Measurements from ENCODE around the gene C6orf132. TPM values are rescaled to one million over a fixed set of nuclear protein-coding genes. Genes with fewer than 3 reads are reported as not detected.

The C6orf132 gene
- total RNA-seq, 4 donors from 2014 or later, result 0.22 to 4.7 (median 2.2) TPM

DNA sequence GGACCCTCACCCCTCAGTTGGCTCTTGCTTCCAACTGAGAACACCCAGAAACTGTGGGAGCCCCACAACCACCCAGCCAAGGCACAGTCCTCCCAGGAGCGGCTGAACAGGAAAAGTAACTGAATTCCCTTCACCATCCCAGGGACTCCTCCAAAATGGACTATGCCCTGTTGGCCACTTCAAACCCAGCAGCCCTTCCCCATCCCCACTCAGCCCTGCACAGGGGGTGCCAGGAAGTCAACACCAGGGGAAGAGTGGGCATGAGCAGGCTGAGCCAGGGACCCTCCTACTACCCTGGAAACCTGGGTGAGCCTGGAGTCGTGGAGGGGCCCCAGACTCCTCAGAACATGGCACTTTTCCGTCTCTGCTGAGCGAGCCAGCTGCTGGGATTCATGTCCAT, 42.1 kb upstream of the C6orf132 start:
- no peak for DNase-seq (ENCODE audit: low spot score in 2 of 2)
- Histone ChIP-seq H3K36me3 (peaks cover 0 to 16% (median 0%) of the 10 kb centered on the region in 3 donors), H3K9me3 (no peaks in the 10 kb centered on the region), H3K27ac (no peak overlapping the region), H3K4me3 (no peak overlapping the region), H3K4me1 (no peaks in the 10 kb centered on the region), H3K27me3 (peaks cover 0 to under 1% of the 10 kb centered on the region in 2 donors)
- 84 to 97% methylated on average over 4 of the region's 4 CpGs for WGBS, 2 donors
- TF ChIP-seq, protein P1, sequence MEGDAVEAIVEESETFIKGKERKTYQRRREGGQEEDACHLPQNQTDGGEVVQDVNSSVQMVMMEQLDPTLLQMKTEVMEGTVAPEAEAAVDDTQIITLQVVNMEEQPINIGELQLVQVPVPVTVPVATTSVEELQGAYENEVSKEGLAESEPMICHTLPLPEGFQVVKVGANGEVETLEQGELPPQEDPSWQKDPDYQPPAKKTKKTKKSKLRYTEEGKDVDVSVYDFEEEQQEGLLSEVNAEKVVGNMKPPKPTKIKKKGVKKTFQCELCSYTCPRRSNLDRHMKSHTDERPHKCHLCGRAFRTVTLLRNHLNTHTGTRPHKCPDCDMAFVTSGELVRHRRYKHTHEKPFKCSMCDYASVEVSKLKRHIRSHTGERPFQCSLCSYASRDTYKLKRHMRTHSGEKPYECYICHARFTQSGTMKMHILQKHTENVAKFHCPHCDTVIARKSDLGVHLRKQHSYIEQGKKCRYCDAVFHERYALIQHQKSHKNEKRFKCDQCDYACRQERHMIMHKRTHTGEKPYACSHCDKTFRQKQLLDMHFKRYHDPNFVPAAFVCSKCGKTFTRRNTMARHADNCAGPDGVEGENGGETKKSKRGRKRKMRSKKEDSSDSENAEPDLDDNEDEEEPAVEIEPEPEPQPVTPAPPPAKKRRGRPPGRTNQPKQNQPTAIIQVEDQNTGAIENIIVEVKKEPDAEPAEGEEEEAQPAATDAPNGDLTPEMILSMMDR (IDR thresholded peaks at IDR 0.05), result no peak
- TF ChIP-seq POLR2A (IDR thresholded peaks at IDR 0.05), result no peak
- no peak for TF ChIP-seq EP300 (IDR thresholded peaks at IDR 0.05)

DNA sequence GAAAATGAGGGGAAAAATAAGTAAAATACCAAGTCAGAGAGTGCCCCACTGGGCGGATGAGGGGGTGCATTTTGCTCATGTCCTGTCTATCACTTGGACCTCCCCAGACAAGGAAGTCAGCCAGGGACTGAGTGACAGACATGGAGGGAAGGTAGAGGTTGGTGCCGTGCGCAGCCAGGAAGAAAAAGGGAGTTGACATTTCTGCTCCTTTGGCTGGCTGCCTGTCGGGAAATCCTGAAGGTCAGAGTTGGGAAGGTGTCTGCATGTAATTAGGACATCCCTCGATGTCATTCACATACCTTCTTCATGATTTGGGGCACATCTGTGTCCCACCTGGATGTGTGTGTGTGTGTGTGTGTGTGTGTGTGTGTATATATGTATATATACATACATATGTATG, 39.7 kb upstream of the C6orf132 start:
- 65 to 69% methylated on average over 5 of the region's 5 CpGs for WGBS, 2 donors
- Histone ChIP-seq H3K27ac (no peak overlapping the region), H3K27me3 (peaks cover 0 to 18% of the 10 kb centered on the region in 2 donors), H3K4me3 (no peak overlapping the region), H3K36me3 (peaks cover 0 to 14% (median 0%) of the 10 kb centered on the region in 3 donors), H3K9me3 (no peaks in the 10 kb centered on the region), H3K4me1 (peaks cover 0 to 5% (median 0%) of the 10 kb centered on the region in 4 donors)
- no peak for DNase-seq (ENCODE audit: low spot score in 2 of 2)
- TF ChIP-seq EP300 (IDR thresholded peaks at IDR 0.05), result no peak
- TF ChIP-seq, protein P1 (IDR thresholded peaks at IDR 0.05), result no peak
- no peak for TF ChIP-seq POLR2A (IDR thresholded peaks at IDR 0.05)

DNA sequence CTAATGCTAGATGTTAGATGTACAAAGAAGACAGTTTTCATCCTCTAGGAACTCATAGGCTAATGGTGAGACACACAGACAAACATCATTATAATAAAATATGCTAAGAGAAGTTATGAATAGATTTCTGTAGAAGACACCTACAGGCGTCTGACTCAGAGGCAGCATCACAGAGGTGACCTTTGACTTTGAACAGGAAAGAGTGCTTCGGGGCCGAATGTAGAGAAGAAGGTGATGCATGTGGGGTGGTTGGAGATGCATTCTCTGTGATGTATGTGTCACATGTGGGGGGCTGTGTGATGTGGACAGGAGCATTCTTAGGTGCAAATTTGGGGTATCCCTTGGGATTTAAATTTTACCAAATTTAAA, 37.5 kb upstream of the C6orf132 start:
- TF ChIP-seq EP300 (IDR thresholded peaks at IDR 0.05) (no peak), POLR2A (IDR thresholded peaks at IDR 0.05) (no peak)
- TF ChIP-seq, protein P1 (IDR thresholded peaks at IDR 0.05), result no peak
- H3K27ac ChIP-seq, result no peak overlapping the region
- DNase-seq (ENCODE audit: low spot score in 2 of 2), result no peak
- H3K4me3 ChIP-seq, result no peak overlapping the region
- peaks cover 0 to 18% of the 10 kb centered on the region in 2 donors for H3K27me3 ChIP-seq
- peaks cover 0 to 8% (median 0%) of the 10 kb centered on the region in 3 donors for H3K36me3 ChIP-seq
- H3K4me1 ChIP-seq, result peaks cover 0 to 5% (median 0%) of the 10 kb centered on the region in 4 donors
- H3K9me3 ChIP-seq, result no peaks in the 10 kb centered on the region
- 68 to 72% methylated on average over 3 of the region's 3 CpGs for WGBS, 2 donors

DNA sequence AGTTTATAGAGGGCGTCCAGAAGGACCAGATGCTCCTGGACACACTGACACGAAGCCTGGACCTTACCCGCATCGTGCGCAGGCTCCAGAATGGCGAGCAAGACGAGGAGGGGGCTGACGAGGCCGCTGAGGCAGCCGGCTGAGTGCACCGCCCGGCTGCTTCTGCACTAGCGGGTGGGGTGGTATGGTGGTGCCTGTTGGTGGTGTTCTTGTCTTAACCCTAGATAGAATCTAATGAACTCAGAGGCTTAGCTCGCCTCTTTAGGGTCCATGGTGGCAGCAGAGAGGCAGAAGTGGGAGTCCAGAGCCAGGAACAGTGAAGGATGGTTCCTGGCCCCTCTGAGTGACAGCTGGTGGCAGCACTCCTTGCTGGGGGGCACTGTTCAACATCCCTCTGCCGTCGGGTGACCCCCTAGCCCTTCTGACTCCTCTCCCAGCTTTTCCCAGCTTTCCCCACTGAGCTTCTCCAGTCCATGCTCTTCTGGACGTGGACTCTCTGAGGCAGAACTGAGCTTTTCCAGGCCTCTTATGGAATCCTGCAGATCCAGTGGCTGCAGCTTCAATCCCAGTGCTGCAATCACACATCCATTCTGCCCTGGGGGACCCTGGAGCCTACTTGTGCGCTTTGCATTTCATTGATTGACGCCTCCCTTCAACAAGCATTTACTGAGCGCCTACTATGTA, 37.0 kb upstream of the C6orf132 start:
- H3K36me3 ChIP-seq, result peaks cover 0 to 3% (median 0%) of the 10 kb centered on the region in 3 donors
- TF ChIP-seq, protein P1 (IDR thresholded peaks at IDR 0.05), result no peak
- TF ChIP-seq EP300 (IDR thresholded peaks at IDR 0.05) (no peak), POLR2A (IDR thresholded peaks at IDR 0.05) (no peak)
- WGBS, 2 donors, result 87% methylated on average over 20 of the region's 20 CpGs
- H3K4me1 ChIP-seq, result peaks cover 0 to 5% (median 0%) of the 10 kb centered on the region in 4 donors
- no peak overlapping the region for H3K4me3 ChIP-seq
- H3K27me3 ChIP-seq, result peaks cover 0 to 18% of the 10 kb centered on the region in 2 donors
- no peak overlapping the region for H3K27ac ChIP-seq
- H3K9me3 ChIP-seq, result no peaks in the 10 kb centered on the region
- DNase-seq (ENCODE audit: low spot score in 2 of 2), result no peak

DNA sequence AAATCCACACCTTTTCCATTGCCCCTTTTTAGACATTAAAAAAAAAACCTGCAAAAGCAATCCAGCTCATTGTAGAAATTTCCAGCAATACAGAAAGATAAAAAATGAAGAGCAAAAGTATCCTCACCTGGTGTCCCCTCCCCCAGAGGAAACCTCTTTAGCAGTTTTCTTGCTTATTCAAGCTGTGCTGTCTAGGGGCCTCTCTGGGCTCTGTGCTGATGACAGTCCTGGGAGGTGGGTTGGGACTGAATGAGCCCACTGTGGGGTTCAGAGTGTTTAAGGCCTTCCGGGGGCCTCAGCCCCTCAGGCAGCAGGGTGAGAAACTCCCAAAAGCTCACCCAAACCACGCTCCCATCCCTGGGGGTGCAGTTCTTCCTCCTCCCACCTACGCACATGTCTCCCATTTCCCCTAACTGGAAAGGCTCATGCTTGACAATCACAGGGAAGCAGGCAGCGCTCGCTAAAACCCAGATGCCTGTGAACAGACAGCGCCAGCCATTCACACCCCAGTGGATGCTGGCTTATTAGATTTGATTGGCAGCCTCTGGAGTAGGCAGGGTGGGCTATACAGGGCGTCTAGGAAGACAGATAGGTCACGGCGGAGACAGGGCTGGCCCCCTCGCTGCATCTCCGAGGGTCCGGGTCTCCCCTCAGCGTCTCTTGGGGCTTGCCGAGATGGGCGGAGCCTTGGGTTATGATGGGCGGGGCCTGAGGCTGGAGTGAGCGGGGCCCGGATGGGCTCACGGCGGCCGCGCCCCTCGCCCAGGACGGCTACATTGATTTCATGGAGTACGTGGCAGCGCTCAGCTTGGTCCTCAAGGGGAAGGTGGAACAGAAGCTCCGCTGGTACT, 35.3 kb upstream of the C6orf132 start:
- 12 to 15% methylated on average over 21 to 22 of the region's 27 CpGs for WGBS, 2 donors
- DNase-seq (ENCODE audit: low spot score in 2 of 2), result no peak
- H3K27ac ChIP-seq, result no peak overlapping the region
- H3K27me3 ChIP-seq, result peaks cover 0 to 18% of the 10 kb centered on the region in 2 donors
- TF ChIP-seq, protein P1 (IDR thresholded peaks at IDR 0.05), result no peak
- H3K36me3 ChIP-seq, result no peaks in the 10 kb centered on the region
- peaks cover 0 to 5% (median 0%) of the 10 kb centered on the region in 4 donors for H3K4me1 ChIP-seq
- no peak overlapping the region for H3K4me3 ChIP-seq
- no peaks in the 10 kb centered on the region for H3K9me3 ChIP-seq
